Fibroblast of pulmonary artery (primary cell): ENCODE measurements around the gene PACS2.
A peak's percentile ranks its signal among the peaks of the same experiment; 100 is the strongest.

Source experiments
- DNase-seq: peaks from one replicate; pipeline ENCODE4 v3.0.0-alpha.2; 2010; ENCODE audit warnings: low read depth
- H3K4me3 ChIP-seq: replicated peaks from 2 replicates; pipeline ENCODE4 v1.5.1; 2011; ENCODE audit warnings: low read depth, mild to moderate bottlenecking, control low read depth, low read length, moderate library complexity
- TF ChIP-seq, protein P1 (sequence below): IDR thresholded peaks from 2 replicates; pipeline ENCODE4 v1.5.1; 2011; ENCODE audit warnings: mild to moderate bottlenecking, control low read depth, low read length, inconsistent platforms; ENCODE audit errors: missing control alignments

PACS2 gene

DNA sequence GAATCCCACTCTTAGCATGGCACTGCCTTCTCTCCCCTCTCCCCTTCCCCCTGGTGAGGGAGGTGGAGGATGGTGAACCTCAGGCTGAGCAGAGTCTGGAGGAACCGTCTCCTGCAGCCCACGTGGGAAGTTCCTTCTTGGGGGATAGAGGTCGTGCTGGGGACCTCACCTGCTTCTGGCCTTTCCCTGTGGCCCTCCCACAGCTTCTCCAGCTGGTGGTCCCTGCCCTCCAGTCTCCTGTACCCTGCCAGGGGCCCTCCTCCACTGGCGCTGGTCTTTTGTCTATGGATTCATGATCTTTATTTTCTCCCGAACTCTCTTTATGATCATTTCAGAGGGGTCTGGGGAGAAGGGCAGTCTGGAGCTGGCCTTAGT lies 96.1 kb downstream of the PACS2 start:
- H3K4me3 ChIP-seq = no peak overlapping the region

DNA sequence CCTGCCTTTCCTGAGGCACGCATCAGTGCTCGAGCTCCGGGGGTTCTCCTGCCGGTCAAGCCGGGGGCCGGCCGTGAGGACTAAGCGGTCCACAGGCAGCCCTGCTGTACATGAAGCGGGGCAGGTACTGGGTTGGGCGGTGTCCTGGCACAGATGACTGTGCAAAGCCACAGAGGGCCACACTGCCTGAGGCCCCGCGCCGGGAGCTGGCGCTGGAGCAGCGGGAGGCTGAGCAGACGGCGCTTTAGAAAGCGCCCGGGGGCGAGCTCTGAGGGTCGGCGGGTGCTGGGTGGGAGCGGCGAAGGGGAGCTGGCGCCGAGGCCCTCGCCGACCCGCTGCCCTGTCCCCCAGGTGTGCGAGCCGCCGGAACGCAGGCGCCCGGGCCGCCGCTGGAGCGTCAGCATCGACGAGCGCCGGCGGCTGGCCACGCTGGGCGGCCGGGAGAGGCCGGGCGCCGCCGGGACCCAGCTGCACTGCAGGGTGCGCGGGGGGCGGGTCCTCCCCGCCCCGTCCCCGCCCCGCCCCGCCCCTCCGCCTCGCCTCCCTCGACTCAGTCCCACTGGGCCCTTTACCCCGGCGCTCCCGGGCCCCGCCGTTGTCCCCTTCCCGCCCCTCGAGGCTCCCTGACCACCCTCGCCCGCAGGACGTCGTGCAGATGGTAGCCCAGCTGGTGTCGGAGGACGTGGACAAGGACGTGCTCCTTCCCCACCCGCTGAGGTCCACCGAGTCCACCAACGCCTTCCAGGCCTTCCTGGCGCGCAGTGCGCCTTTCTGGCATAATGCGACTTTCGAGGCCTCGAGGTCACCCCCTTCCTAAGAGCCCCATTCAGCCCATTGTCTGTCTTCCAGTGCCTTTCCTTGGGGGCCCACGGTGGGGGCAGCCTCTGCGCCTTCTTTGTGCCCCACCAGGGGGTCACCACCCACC lies 96.7 kb downstream of the PACS2 start:
- TF ChIP-seq, protein P1, sequence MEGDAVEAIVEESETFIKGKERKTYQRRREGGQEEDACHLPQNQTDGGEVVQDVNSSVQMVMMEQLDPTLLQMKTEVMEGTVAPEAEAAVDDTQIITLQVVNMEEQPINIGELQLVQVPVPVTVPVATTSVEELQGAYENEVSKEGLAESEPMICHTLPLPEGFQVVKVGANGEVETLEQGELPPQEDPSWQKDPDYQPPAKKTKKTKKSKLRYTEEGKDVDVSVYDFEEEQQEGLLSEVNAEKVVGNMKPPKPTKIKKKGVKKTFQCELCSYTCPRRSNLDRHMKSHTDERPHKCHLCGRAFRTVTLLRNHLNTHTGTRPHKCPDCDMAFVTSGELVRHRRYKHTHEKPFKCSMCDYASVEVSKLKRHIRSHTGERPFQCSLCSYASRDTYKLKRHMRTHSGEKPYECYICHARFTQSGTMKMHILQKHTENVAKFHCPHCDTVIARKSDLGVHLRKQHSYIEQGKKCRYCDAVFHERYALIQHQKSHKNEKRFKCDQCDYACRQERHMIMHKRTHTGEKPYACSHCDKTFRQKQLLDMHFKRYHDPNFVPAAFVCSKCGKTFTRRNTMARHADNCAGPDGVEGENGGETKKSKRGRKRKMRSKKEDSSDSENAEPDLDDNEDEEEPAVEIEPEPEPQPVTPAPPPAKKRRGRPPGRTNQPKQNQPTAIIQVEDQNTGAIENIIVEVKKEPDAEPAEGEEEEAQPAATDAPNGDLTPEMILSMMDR = no peak
- peak; percentile 29 for DNase-seq
- peak overlapping the region; percentile 32 for H3K4me3 ChIP-seq

More for the DNA sequence above, 96.1 kb downstream of the PACS2 start:
- no peak for DNase-seq
- TF ChIP-seq, protein P1 = no peak

DNA sequence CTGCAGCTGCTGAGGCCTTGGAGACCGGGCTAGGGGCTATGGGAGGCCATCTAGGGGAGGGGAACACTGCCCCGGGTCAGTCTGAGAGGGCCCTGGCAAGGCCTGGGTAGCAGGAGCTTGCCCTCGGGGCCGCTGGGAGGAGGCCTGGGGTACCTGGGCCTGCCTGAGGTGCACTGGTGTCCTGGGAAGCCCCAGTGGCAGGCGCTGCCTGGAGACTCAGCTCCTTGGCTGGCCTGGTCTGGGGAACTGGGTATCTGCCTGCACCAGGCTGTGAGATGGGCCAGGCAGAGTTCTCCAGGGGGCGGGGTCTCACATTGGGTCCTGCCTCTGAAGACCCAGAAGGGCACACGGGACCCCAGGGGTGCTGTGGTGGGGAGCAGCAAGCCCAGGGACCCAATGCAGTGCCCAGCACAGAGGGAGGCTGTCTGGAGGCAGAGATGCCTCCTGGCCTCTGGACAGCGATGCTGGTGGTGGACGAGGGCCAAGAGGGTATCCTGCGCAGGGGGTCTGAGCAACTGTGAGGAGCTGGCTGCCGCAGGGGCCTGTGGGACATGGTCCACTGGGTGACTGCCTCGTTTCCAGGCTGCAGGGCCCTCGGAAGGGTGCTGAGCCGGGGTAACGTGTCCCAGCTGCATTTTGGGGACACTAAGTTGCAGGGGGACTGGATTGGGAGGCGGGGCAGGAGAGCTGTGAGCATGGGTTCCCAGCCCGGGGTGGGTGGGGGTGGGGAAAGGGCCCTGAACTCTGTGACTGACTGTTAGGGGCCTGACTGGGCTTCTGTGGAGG lies 97.6 kb downstream of the PACS2 start:
- no peak for DNase-seq
- TF ChIP-seq, protein P1 = no peak
- no peak overlapping the region for H3K4me3 ChIP-seq

DNA sequence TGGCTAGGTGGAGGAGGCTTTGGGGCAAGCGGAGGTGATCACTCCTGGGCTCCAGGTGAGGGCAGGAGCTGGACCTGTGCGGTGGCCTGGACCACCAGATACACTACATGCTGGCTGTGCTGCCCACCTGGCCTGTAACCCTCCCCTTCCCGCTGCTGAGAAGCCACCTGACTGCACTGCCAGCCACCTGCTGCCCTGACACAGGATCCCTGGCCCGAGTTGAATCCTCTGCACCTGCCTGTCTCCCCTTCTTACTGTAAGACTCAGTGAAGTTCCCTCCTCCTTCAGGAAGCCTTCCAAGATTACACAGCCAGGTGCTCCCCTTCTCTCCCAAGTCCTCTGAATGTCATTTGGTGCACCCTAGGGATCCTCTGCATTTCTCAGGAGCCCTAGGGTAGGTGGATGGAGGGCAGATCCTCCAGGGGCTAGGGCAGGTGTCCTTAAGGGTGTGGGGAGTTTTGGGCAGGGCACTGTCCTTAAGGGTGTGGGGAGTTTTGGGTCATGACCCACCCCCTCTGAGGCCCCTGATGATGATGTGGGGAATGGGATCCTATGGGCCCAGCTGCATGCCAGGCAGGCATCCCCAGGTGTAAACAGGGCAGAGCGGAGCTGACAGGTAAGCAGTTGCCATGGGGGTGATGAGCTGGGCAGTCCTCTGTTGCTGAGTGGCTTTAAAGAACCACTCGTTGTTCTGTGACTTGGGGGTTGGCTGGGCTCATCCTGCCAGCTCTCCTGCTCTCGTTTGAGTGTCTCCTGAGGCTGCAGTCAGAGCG lies 98.4 kb downstream of the PACS2 start:
- no peak overlapping the region for H3K4me3 ChIP-seq
- DNase-seq = no peak
- TF ChIP-seq, protein P1 = no peak

DNA sequence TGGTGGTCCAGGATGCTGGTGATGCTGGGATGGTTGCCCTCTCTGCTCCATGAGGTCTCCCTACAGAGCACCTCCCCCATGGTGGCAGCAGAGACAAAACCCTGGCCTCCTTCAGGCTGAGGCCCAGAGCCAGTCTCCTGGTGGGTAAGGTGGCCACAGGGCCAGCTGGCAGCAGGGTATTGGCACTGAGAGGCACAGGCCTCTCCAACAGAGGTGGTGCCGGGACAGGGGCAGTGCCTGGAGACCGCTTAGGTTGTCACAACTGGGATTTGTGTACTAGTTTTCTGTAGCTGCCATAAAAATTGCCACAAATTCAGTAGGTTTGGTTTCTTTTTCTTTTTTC lies 99.0 kb downstream of the PACS2 start:
- DNase-seq = no peak
- TF ChIP-seq, protein P1 = no peak
- H3K4me3 ChIP-seq = no peak overlapping the region

DNA sequence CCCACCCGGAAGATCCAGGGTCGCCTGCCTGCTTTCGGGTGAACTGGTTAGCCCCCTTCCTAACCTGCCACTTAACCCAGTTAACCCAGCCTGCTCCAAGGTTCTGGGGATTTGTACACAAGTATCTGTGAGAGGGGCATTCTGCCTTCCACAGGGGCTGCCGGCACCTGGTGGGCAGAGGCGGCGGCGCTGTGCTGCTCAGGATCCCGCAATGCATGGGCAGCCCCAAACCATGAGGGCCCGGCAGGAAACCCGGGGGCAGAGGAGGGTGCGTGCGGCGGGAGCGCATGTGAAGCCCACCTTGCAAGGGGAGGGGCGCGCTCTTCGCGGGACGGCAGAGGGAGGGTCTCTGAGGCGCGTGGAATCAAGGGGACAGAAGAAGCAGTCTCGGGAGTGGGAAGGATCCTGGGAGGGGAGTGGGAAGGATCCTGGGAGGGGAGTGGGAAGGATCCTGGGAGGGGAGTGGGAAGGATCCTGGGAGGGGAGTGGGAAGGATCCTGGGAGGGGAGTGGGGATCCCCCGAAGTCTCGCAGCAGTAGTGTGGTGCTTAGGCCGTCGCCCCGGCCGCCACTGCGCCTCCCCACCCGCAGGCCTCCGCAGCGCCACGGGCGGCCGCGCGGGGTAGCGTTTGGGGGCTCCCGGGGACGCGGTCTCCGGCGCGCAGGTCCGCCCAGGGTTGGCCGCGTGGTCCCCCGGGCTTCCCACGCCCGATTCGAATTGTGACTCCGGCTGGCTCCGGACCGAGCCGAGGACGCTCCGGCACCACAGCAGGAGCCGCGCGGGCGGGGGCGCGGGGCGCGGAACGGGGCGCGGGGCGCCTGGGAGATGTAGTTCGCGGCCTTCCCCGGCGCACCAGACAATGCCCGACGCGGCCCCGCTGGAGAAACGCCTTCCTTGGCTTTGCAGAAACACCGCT lies 100.2 kb downstream of the PACS2 start:
- peak; percentile 66 for DNase-seq
- TF ChIP-seq, protein P1 = peak; percentile 18
- peak overlapping the region; percentile 36 for H3K4me3 ChIP-seq
